ENCODE data around the gene KCNIP4.

DNA sequence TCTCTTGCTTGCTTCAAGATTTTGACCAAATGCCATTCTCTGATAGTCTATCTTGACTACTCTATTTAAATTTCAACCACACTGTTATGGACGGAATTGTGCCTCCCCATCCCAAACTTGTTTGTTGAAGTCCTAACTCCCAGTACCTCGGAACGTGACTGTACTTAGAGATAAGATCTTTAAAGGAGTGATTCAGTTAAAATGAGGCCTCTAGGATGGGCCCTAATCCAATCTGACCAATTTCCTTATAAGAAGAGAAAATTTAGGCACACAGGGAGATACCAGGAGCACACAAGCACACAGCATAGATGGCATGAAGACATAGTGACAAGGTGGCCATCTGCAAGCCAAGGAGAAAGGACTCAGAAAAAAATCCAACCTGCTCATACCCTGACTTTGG, 269.9 kb downstream of the KCNIP4 start:
- TF ChIP-seq SMC3 (IDR thresholded peaks at IDR 0.05; ENCODE audit: borderline replicate concordance, low read length) (no peak), JUNB (IDR thresholded peaks at IDR 0.05) (no peak)
- TF ChIP-seq, protein P1, sequence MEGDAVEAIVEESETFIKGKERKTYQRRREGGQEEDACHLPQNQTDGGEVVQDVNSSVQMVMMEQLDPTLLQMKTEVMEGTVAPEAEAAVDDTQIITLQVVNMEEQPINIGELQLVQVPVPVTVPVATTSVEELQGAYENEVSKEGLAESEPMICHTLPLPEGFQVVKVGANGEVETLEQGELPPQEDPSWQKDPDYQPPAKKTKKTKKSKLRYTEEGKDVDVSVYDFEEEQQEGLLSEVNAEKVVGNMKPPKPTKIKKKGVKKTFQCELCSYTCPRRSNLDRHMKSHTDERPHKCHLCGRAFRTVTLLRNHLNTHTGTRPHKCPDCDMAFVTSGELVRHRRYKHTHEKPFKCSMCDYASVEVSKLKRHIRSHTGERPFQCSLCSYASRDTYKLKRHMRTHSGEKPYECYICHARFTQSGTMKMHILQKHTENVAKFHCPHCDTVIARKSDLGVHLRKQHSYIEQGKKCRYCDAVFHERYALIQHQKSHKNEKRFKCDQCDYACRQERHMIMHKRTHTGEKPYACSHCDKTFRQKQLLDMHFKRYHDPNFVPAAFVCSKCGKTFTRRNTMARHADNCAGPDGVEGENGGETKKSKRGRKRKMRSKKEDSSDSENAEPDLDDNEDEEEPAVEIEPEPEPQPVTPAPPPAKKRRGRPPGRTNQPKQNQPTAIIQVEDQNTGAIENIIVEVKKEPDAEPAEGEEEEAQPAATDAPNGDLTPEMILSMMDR (IDR thresholded peaks at IDR 0.05 in 2 of 3, conservative IDR thresholded peaks at IDR 0.05 in 1 of 3; ENCODE audit: control insufficient read depth in 2 of 3, extremely low read depth in 1 of 3, insufficient read depth in 1 of 3, low read depth in 3 of 3, low read length in 3 of 3) = no peak

Measured in GM12878 (cell line).